Choroid plexus epithelial cell (primary cell): ENCODE measurements around the gene EVC.
A peak's percentile ranks its signal among the peaks of the same experiment; 100 is the strongest.

ENCODE experiments used
- DNase-seq: peaks from one replicate; pipeline ENCODE4 v3.0.0-alpha.2; 2010; ENCODE audit warnings: low read depth
- H3K4me3 ChIP-seq: 2 replicates; pipeline ENCODE4 v1.5.1; 2011; ENCODE audit warnings: low read depth, mild to moderate bottlenecking, control low read depth, low read length, moderate library complexity
- TF ChIP-seq, protein P1 (sequence below): conservative IDR thresholded peaks from 2 replicates; pipeline ENCODE4 v1.5.1; 2011; ENCODE audit warnings: low read depth, mild to moderate bottlenecking, control low read depth, inconsistent platforms, low read length, moderate library complexity

EVC gene

DNA sequence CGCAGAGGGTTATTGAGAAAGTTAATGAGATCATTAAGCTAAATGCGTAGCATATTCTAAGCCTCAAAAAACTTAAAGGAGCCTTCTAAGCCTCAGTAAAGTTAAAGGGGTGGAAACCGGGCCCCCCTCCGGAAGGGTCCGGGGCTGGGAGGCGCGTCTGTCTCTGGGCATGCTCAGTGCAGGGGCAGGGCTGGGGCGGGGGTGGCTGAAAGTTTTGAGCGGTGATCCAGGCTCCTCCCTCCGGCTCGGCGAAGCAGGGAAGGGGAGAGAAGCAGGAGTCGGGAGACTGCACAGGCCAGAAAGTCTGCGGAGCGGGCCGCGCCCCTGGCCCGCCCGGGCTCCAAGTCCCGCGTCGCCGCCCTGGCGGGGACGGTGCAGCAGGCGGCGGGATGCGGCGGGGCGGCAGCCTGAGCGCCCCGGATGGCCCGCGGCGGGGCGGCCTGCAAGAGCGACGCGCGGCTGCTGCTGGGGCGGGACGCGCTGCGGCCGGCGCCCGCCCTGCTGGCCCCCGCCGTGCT is at the start of gene EVC:
TSS of gene EVC (plus strand) at position 241 of the 518 bp plus-strand sequence. CDS start at position 421, 180 bp downstream.
- peak; percentile 82 for DNase-seq
- peak within 1 kb of the TSS; percentile 65 for H3K4me3 ChIP-seq
- TF ChIP-seq, protein P1, sequence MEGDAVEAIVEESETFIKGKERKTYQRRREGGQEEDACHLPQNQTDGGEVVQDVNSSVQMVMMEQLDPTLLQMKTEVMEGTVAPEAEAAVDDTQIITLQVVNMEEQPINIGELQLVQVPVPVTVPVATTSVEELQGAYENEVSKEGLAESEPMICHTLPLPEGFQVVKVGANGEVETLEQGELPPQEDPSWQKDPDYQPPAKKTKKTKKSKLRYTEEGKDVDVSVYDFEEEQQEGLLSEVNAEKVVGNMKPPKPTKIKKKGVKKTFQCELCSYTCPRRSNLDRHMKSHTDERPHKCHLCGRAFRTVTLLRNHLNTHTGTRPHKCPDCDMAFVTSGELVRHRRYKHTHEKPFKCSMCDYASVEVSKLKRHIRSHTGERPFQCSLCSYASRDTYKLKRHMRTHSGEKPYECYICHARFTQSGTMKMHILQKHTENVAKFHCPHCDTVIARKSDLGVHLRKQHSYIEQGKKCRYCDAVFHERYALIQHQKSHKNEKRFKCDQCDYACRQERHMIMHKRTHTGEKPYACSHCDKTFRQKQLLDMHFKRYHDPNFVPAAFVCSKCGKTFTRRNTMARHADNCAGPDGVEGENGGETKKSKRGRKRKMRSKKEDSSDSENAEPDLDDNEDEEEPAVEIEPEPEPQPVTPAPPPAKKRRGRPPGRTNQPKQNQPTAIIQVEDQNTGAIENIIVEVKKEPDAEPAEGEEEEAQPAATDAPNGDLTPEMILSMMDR: no peak

DNA sequence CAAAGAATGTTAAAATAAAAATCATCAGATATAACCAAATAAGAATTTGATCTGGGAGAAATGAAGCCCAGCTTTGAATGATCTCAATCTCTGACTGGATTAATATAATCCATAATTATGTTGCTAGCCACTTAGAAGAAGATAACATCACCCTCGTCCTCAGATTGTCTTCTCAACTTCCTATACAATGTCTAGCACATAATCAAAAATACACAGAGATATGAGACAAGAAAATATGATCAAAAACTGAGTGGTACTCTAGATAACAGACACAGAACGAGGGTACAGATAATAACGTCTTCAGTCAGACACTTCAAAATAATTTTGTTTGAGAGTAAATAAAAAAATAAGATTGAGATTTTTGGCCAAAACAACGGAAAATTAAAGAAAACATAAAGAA is 49.8 kb upstream of the EVC start:
- DNase-seq: no peak
- TF ChIP-seq, protein P1: no peak
- no peak overlapping the region for H3K4me3 ChIP-seq

DNA sequence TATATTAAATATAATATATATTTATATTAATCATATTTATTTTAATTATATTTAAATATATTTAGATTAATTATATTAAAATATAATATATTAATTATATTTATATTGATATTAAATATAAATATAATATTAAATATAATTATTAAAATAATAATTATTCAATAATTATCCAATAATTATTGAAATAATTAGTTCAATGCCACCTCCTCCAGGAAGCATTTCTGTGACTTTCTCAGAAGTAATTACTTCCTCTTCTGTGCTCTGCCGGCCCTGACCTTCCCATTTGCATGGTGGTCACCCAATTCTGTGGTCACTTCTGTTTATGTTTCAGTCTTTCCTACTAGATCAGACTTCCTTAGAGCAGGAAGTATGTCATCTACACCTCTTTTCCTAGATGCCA is 48.4 kb upstream of the EVC start:
- TF ChIP-seq, protein P1: no peak
- no peak for DNase-seq
- H3K4me3 ChIP-seq: no peak overlapping the region

DNA sequence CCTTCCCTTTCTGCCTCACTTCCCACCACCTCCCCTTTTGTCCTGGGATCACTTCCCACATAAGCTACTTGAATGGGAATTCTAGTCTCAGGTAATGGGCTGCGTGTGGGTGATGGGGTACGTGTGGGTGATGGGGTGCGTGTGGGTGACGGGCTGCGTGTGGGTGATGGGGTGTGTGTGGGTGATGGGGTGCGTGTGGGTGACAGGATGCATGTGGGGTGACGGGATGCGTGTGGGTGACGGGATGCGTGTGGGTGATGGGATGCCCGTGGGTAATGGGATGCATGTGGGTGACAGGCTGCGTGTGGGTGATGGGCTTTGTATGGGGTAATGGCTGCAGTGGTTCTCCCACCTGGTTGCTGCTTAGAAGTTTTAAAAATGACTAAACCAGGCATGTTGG is 46.2 kb upstream of the EVC start:
- TF ChIP-seq, protein P1: no peak

DNA sequence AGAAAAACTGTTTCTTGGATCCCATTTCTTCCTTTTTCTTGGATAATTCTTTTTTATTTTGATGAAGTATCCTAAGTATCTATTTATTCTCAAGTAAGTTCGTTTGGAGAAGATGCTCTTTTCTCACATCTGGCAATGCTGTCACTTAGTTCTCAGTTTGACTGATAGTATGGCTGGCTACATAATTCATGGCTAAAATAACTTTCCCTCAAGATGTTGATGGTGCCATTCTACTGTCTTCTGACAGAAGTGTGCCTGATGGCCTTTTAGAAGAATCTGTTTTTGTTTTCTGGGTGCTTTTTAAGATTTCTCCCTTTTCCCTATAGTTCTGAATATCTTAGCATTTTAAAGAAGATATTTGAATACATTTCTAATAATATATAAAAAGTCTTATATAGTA is 44.3 kb upstream of the EVC start:
- H3K4me3 ChIP-seq: no peak overlapping the region
- DNase-seq: no peak
- TF ChIP-seq, protein P1: no peak

More for the DNA sequence above, 46.2 kb upstream of the EVC start:
- H3K4me3 ChIP-seq: no peak overlapping the region
- DNase-seq: no peak

DNA sequence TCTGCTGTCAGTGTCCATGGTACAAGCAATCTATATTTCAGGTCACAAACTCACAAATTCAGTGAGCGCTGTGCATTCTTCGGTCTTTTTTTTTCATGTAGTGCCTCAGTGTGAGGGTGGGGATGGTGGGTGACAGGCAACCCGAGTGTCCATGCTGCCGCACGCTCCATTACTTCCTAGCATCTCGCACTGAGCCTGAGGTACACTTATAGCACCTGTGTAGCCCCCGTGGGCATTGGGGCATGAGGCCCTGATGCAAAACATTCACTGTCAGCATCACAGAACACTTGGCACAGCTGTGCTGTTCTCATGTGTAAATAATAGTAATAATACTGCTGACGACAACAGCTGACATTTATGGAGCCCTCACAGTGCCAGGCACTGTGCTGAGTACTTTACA is 34.2 kb upstream of the EVC start:
- TF ChIP-seq, protein P1: no peak
- H3K4me3 ChIP-seq: no peak overlapping the region
- DNase-seq: no peak

DNA sequence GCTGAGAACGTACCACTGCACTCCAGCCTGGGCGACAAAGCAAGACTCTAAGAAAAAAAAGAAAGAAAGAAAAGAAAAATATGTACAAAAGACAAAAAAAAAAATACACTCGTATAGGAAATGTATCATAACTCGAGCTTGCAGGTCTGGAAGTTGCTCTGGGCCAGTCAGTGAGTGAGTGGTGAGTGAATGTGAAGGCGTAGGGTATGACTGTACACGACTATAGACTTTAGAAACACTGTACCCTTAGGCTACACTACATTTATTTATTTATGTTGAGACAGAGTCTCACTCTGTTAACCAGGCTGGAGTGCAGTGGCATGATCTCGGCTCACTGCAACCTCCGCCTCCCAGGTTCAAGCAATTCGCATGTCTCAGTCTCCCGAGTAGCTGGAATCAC is 32.0 kb upstream of the EVC start:
- TF ChIP-seq, protein P1: no peak
- H3K4me3 ChIP-seq: no peak overlapping the region
- DNase-seq: no peak
